Subcutaneous abdominal adipose tissue (tissue), 5 donors: ENCODE data around the gene BPIFA1.

Source experiments
- H3K27ac ChIP-seq: one replicate; pipeline ENCODE4 v1.7.0; 2013; ENCODE audit warnings: low read depth, mild to moderate bottlenecking, inconsistent platforms, low read length, moderate library complexity
- H3K27me3 ChIP-seq, 5 donors: one replicate each; pipeline ENCODE4 v1.7.0; 2013; ENCODE audit warnings: low read length in 5 of 5, inconsistent platforms in 1 of 5; ENCODE audit not compliant: control insufficient read depth in 5 of 5, insufficient read depth in 4 of 5
- H3K36me3 ChIP-seq, 5 donors: one replicate each; pipeline ENCODE4 v1.7.0; 2013; ENCODE audit warnings: low read length in 5 of 5; ENCODE audit not compliant: control insufficient read depth in 5 of 5, insufficient read depth in 5 of 5
- H3K4me1 ChIP-seq, 5 donors: one replicate each; pipeline ENCODE4 v1.7.0; 2013; ENCODE audit warnings: low read length in 5 of 5, mild to moderate bottlenecking in 3 of 5, moderate library complexity in 1 of 5; ENCODE audit not compliant: control insufficient read depth in 5 of 5, insufficient read depth in 5 of 5
- H3K4me3 ChIP-seq, 5 donors: one replicate each; pipeline ENCODE4 v1.7.0; 2013; ENCODE audit warnings: low read length in 5 of 5, low read depth in 1 of 5
- H3K9ac ChIP-seq, 5 donors: one replicate each; pipeline ENCODE4 v1.7.0; 2013; ENCODE audit warnings: low read length in 5 of 5, mild to moderate bottlenecking in 4 of 5, moderate library complexity in 3 of 5
- H3K9me3 ChIP-seq, 5 donors: one replicate each; pipeline ENCODE4 v1.7.0; 2013; ENCODE audit warnings: low read length in 5 of 5; ENCODE audit not compliant: control insufficient read depth in 5 of 5
- donor health status: healthy.
- donor health status: healthy.
- donor health status: healthy.
- donor health status: healthy.
- donor health status: healthy.

BPIFA1 gene

DNA sequence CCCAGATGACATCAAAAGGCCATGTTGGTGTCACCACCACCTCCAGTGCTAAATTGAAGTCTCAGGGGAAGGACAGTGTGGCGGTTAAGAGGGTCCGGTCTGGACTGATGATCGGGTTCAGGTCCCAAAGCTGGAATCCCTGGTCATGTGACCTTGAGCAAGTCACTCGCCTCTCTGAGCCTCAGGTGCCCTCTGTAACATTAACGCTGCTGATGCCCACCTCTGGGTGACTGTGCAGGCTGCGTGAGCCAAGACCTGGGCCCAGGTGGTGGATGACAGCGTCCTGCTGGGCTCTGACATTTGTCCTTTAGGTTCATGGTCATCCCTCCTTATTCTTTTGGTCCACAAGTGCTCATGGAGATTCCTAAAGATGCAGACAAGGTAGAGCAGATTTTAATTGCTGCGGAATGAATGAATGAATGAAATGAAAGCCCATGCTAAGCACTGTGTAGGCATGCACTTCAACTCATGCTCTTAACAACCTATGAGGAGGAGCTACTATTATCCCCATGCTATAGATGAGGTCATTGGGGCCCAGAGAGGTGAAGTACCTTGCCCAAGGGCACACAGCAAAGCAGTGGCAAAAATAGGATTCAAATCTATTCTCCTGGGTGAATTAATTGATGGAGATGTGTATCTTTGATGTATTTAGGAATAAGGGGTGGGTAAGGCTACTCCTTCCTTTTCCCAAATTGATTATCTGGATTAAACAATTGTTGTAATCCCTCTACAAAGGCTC lies 46.6 kb downstream of the BPIFA1 start:
- no peak overlapping the region for H3K4me3 ChIP-seq
- H3K9ac ChIP-seq: no peak overlapping the region
- no peak overlapping the region for H3K27ac ChIP-seq
- no peaks in the 10 kb centered on the region for H3K9me3 ChIP-seq
- H3K27me3 ChIP-seq: peaks cover 12 to 30% (median 22%) of the 10 kb centered on the region in 5 donors
- H3K4me1 ChIP-seq: peaks cover 0 to 8% (median 4%) of the 10 kb centered on the region in 5 donors
- no peaks in the 10 kb centered on the region for H3K36me3 ChIP-seq

DNA sequence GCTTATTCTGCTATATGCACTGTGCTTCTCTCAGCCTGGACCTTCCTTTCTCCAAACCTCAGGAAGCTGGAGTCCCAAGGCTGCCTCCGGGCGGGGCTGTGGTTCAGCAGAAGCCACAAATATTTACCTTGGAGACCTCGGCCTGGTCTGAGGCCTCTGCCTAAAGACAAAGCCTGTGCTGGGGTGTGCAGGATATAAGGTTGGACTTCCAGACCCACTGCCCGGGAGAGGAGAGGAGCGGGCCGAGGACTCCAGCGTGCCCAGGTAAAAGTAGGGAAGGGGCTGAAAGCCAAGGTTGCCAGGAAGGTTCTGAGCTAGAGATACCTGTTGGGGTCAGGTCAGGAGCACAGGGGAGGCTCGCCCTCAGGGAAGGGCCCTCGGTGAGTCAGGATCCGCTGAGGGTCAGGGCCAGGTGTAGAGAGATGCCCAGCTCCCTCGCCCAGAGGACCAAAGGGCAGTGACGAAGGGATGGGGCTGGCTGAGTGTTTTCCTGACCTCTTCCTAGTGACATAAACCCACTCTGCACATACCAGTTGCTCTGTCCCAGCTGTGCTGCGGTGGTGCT lies 47.3 kb downstream of the BPIFA1 start, which contains the start of gene BPIFB1:
BPIFB1 (plus strand) TSS at position 224 of the 565 bp plus-strand sequence. CDS start 2,860 bp downstream, outside the sequence.
- Histone ChIP-seq H3K9me3 (peaks cover 0 to 6% (median 3%) of the 10 kb centered on the region in 5 donors), H3K36me3 (no peaks in the 10 kb centered on the region), H3K4me1 (peaks cover 0 to 3% (median 0%) of the 10 kb centered on the region in 5 donors), H3K27me3 (peaks cover 6 to 30% (median 21%) of the 10 kb centered on the region in 5 donors), H3K27ac (no peak within 1 kb of the TSS), H3K4me3 (no peak within 1 kb of the TSS), H3K9ac (no peak within 1 kb of the TSS)

DNA sequence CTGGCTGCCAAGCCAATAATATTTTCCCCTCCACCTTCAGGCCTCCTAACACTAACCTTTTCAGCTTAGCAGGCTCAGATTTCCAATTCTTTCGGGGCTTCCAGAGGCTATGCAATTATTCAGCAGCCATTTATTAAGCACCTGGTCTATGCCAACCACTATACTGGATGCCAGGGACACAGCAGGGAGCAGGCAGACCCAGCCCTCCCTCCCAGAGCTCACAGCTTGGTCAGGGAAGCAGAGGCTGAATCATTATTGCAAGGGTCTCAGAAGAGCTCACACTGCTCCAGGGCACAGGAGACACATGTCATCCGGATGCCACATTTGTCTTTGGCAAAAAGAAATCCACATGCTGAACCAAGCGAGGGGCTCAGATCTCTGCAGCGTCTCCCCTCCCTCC lies 48.5 kb downstream of the BPIFA1 start:
- Histone ChIP-seq H3K4me1 (no peaks in the 10 kb centered on the region), H3K4me3 (no peak overlapping the region), H3K27me3 (peaks cover 9 to 33% (median 25%) of the 10 kb centered on the region in 5 donors), H3K9ac (no peak overlapping the region), H3K36me3 (no peaks in the 10 kb centered on the region), H3K27ac (no peak overlapping the region), H3K9me3 (peaks cover 0 to 6% (median 3%) of the 10 kb centered on the region in 5 donors)

DNA sequence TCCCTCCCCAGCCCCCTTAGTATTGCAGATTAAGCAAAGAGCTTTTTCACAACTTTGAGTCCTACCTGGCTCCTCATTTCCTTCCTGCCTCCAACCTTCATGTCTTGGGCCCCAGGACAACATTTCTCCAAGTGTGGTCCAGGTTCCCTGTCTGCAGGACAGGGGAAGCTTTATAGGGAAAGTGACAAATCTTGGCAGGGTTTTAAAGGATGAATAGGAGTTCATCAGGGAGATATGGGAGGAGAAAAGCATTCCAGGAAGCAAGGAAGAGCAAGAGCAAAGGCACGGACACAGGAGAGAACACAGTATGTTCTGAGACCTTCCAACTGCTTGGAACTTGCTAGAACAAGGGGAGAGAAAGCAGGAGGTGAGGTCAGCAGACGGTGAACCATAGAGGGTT lies 49.1 kb downstream of the BPIFA1 start:
- peaks cover 9 to 33% (median 25%) of the 10 kb centered on the region in 5 donors for H3K27me3 ChIP-seq
- no peak overlapping the region for H3K9ac ChIP-seq
- no peaks in the 10 kb centered on the region for H3K36me3 ChIP-seq

DNA sequence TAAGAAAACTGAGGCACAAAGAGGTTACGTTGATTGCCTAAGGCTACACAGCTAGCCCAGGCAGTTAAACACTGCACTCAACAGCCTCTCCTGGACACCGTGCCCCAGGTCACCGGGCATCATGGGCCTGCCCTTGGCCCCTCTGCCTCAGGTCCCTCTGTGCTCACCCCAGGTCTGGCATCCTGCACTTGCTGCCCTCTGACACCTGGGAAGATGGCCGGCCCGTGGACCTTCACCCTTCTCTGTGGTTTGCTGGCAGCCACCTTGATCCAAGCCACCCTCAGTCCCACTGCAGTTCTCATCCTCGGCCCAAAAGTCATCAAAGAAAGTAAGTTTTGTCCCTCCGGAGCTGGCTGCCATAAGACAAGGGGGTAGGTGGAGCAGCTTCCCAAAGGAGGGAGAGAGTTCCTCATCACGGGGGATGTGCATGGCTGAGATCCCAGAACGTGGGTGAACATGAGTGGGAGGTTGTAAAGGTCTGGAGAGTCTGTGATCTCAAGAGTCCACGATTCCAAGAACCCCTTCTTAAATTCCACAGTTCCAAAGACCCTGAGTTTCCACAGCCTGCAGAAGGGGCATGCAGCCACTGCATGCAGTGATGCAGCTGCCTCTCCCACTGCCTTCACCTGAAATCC lies 50.2 kb downstream of the BPIFA1 start:
- Histone ChIP-seq H3K36me3 (no peaks in the 10 kb centered on the region), H3K9me3 (peaks cover 0 to 6% (median 3%) of the 10 kb centered on the region in 5 donors), H3K4me1 (no peaks in the 10 kb centered on the region), H3K27me3 (peaks cover 9 to 33% (median 25%) of the 10 kb centered on the region in 5 donors), H3K27ac (no peak overlapping the region), H3K9ac (no peak overlapping the region), H3K4me3 (no peak overlapping the region)

More for the DNA sequence above, 49.1 kb downstream of the BPIFA1 start:
- H3K4me3 ChIP-seq: no peak overlapping the region
- peaks cover 0 to 6% (median 3%) of the 10 kb centered on the region in 5 donors for H3K9me3 ChIP-seq
- H3K4me1 ChIP-seq: no peaks in the 10 kb centered on the region
- no peak overlapping the region for H3K27ac ChIP-seq

DNA sequence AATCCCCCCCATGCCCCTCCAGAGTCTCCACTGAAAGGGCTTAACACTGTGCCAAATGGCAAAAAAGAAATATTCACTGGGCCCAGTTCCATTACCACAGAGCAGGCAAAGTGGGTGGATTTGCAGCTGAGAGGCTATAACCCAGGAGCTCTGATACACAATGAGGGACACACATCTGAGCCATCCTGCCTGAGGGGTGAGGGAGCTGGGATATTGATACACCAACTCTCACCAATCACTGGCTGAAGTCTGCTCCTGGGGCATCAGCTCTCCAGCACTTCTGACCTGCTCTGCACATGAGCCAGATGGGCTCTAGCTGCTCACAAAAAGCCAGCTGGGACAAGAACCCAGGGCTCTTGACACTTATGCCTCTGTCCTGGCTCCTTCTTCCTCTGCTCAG lies 52.1 kb downstream of the BPIFA1 start:
- Histone ChIP-seq H3K27me3 (peaks cover 9 to 29% (median 21%) of the 10 kb centered on the region in 5 donors), H3K9me3 (peaks cover 0 to 6% (median 3%) of the 10 kb centered on the region in 5 donors), H3K36me3 (no peaks in the 10 kb centered on the region), H3K4me3 (no peak overlapping the region), H3K9ac (no peak overlapping the region), H3K4me1 (no peaks in the 10 kb centered on the region), H3K27ac (no peak overlapping the region)

DNA sequence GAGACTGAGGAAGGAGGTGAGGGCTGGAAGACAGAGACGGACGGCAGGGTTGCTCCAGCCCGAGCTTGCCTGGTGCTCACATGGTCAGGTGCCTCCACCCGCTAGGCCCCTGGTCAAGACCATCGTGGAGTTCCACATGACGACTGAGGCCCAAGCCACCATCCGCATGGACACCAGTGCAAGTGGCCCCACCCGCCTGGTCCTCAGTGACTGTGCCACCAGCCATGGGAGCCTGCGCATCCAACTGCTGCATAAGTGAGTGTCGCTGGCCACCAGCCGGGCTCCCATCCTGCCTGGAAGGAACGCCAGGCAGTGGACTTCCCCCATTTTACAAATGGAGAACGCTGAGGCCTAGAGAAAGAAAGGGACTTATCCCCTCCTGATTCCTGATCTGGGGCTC lies 55.1 kb downstream of the BPIFA1 start:
- H3K9ac ChIP-seq: no peak overlapping the region
- H3K4me1 ChIP-seq: no peaks in the 10 kb centered on the region
- H3K4me3 ChIP-seq: no peak overlapping the region
- H3K9me3 ChIP-seq: peaks cover 0 to 6% (median 3%) of the 10 kb centered on the region in 5 donors
- H3K36me3 ChIP-seq: no peaks in the 10 kb centered on the region
- H3K27ac ChIP-seq: no peak overlapping the region
- peaks cover 3 to 16% (median 12%) of the 10 kb centered on the region in 5 donors for H3K27me3 ChIP-seq

DNA sequence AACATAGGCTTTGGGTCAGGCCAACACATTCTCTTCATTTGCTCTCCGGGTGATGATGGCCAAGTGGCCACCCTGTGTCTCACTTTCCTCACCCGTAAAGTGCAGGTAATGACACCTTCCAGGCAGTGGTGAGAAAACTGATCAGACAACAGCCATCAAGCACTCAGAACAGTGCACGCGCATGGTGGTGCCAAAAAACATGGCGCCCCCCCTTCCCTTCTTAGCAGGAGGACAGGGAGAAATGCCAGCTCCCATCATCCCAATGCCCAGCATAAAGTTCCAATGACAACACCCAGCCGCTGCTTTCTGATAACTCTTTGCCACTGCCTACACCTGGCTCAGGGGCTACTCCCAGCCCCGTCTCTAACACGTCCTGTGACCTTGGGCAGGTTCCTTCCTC lies 55.6 kb downstream of the BPIFA1 start:
- peaks cover 0 to 1% (median 0%) of the 10 kb centered on the region in 5 donors for H3K4me1 ChIP-seq
- no peak overlapping the region for H3K9ac ChIP-seq
- H3K36me3 ChIP-seq: no peaks in the 10 kb centered on the region
- H3K9me3 ChIP-seq: peaks cover 0 to 6% (median 3%) of the 10 kb centered on the region in 5 donors
- no peak overlapping the region for H3K27ac ChIP-seq
- no peak overlapping the region for H3K4me3 ChIP-seq
- peaks cover 3 to 14% (median 12%) of the 10 kb centered on the region in 5 donors for H3K27me3 ChIP-seq

DNA sequence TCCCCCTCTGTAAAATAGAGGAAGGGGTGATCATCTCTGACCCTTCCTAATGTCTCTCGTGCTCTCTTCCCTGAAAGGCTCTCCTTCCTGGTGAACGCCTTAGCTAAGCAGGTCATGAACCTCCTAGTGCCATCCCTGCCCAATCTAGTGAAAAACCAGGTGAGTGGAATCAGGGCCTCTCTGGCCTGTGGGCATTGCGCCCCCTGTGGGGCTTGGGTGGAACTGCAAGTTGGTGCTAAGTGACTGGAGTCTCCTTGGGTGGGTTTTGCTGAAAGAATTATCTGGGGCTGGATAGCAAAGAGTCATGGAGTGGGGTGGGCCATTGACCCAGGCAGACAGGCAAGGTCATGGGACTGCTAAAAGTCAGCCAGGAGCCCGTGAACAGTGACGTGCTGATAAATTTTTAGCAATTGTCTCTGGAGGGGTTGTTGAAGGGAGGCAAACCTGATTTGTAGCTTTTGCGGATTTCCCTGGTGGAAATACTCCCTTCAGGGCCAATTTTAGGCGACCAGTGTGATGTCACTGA lies 56.1 kb downstream of the BPIFA1 start:
- Histone ChIP-seq H3K27me3 (peaks cover 3 to 14% (median 12%) of the 10 kb centered on the region in 5 donors), H3K9ac (no peak overlapping the region), H3K4me3 (no peak overlapping the region), H3K27ac (no peak overlapping the region), H3K9me3 (peaks cover 0 to 6% (median 3%) of the 10 kb centered on the region in 5 donors), H3K36me3 (no peaks in the 10 kb centered on the region), H3K4me1 (peaks cover 0 to 5% (median 0%) of the 10 kb centered on the region in 5 donors)
